SU-DHL-6 (cell line): ENCODE data around the gene MIPEP.

Source experiments
- CTCF ChIP-seq: fragments of 200-600 bp; sonication (generic); IDR thresholded peaks from one replicate; pipeline ENCODE4 v1.5.1; 2017; ENCODE audit warnings: antibody characterized with exemption, mild to moderate bottlenecking, low read length, moderate library complexity; ENCODE audit not compliant: insufficient read depth, poor library complexity, severe bottlenecking
- EZH2phosphoT487 ChIP-seq: fragments of 200-600 bp; sonication (generic), shearing (Covaris generic); conservative IDR thresholded peaks from 2 replicates; pipeline ENCODE4 v1.6.1; 2018; ENCODE audit warnings: mild to moderate bottlenecking, antibody characterized with exemption, low read length, moderate library complexity, mixed read lengths

GRCh38 chr13:23769401-23769800 lies 119.8 kb downstream of the MIPEP start:
- no peak for TF ChIP-seq CTCF
- no peak for TF ChIP-seq EZH2phosphoT487
